Neural progenitor cell (in vitro differentiated cells): Measurements from ENCODE around the gene VEZF1.

Experiments used
- EZH2 ChIP-seq: fragments of 200-600 bp; sonication (generic); IDR thresholded peaks from 2 replicates; pipeline ENCODE4 v1.6.1; 2017; ENCODE audit warnings: antibody characterized with exemption, mild to moderate bottlenecking, moderate library complexity
- EZH2phosphoT487 ChIP-seq: fragments of 200-600 bp; sonication (generic); IDR thresholded peaks from 2 replicates; pipeline ENCODE4 v1.6.1; 2017; ENCODE audit warnings: antibody characterized with exemption

GRCh38 chr17:57993471-57994365 lies 5.7 kb upstream of the VEZF1 start:
- no peak for TF ChIP-seq EZH2phosphoT487
- no peak for TF ChIP-seq EZH2
